HG03097 (cell line): ENCODE data around the gene PIP5KL1.

Experiments used
- ATAC-seq: cut with Tn5 transposase; IDR thresholded peaks from one replicate; pipeline ENCODE4 v1.9.1; 2021; ENCODE audit not compliant: unreplicated experiment, low FRiP score

The PIP5KL1 gene

GRCh38 chr9:127950513-127951289, 20.1 kb upstream of the PIP5KL1 start:
- ATAC-seq, result no peak

- ATAC-seq, result no peak
Measured at GRCh38 chr9:127949827-127950512, 19.4 kb upstream of the PIP5KL1 start.

- no peak for ATAC-seq
Measured at GRCh38 chr9:127947841-127948710, 17.5 kb upstream of the PIP5KL1 start.

- ATAC-seq, result no peak
Measured at GRCh38 chr9:127946728-127947127, 16.2 kb upstream of the PIP5KL1 start.

GRCh38 chr9:127945942-127946341, 15.4 kb upstream of the PIP5KL1 start:
- no peak for ATAC-seq

GRCh38 chr9:127945338-127945737, 14.8 kb upstream of the PIP5KL1 start:
- no peak for ATAC-seq

GRCh38 chr9:127944586-127945218, 14.1 kb upstream of the PIP5KL1 start:
- no peak for ATAC-seq

- ATAC-seq, result peak; percentile 70
Measured at GRCh38 chr9:127943731-127944144, 13.2 kb upstream of the PIP5KL1 start.

- ATAC-seq, result no peak
Measured at GRCh38 chr9:127943011-127943662, 12.6 kb upstream of the PIP5KL1 start.

GRCh38 chr9:127942216-127943010, 11.8 kb upstream of the PIP5KL1 start:
- no peak for ATAC-seq

GRCh38 chr9:127941961-127942215, 11.3 kb upstream of the PIP5KL1 start:
- ATAC-seq, result no peak

GRCh38 chr9:127941062-127941960, 10.7 kb upstream of the PIP5KL1 start:
- no peak for ATAC-seq

- ATAC-seq, result no peak
Measured at GRCh38 chr9:127940593-127940992, 10.0 kb upstream of the PIP5KL1 start.

- no peak for ATAC-seq
Measured at GRCh38 chr9:127938298-127938690, 7.7 kb upstream of the PIP5KL1 start.

- peak; percentile 85 for ATAC-seq
Measured at GRCh38 chr9:127937388-127938297, 7.1 kb upstream of the PIP5KL1 start, which contains the start of gene DPM2. Gene DPM2 (minus strand): TSS chr9:127937854. CDS start chr9:127937820, 34 bp downstream.

GRCh38 chr9:127937056-127937387, 6.4 kb upstream of the PIP5KL1 start:
- ATAC-seq, result no peak

GRCh38 chr9:127936347-127936852, 5.8 kb upstream of the PIP5KL1 start:
- ATAC-seq, result no peak
